Stimulated activated naive CD8-positive, alpha-beta T cell treated with anti-CD3 and anti-CD28 coated beads, Interleukin-15, Interleukin-2, amounts not matched to agents 100 ng/mL and 50 ng/mL, for 24 hours (primary cell): ENCODE measurements around the gene TOM1.

Experiments used
- H3K27ac Mint-ChIP-seq: one replicate; pipeline ENCODE4 v1.8.0; 2021; ENCODE audit warnings: mild to moderate bottlenecking, mixed read lengths
- H3K27me3 Mint-ChIP-seq: one replicate; pipeline ENCODE4 v1.8.0; 2021; ENCODE audit warnings: mixed read lengths
- H3K36me3 Mint-ChIP-seq: one replicate; pipeline ENCODE4 v1.8.0; 2021; ENCODE audit warnings: low read depth, mixed read lengths
- H3K4me1 Mint-ChIP-seq: one replicate; pipeline ENCODE4 v1.8.0; 2021; ENCODE audit warnings: low read depth, mixed read lengths
- H3K4me3 Mint-ChIP-seq: one replicate; pipeline ENCODE4 v1.8.0; 2021; ENCODE audit warnings: mild to moderate bottlenecking, mixed read lengths
- H3K9me3 Mint-ChIP-seq: one replicate; pipeline ENCODE4 v1.8.0; 2021; ENCODE audit warnings: mixed read lengths

The TOM1 gene

GRCh38 chr22:35326854-35327562 is 27.3 kb downstream of the TOM1 start:
- Mint-ChIP-seq H3K9me3 (no peaks in the 10 kb centered on the region), H3K27ac (no peak overlapping the region), H3K36me3 (peaks cover 19% of the 10 kb centered on the region), H3K4me1 (peaks cover 29% of the 10 kb centered on the region), H3K4me3 (no peak overlapping the region), H3K27me3 (no peaks in the 10 kb centered on the region)

- Mint-ChIP-seq H3K4me1 (peaks cover 29% of the 10 kb centered on the region), H3K36me3 (peaks cover 19% of the 10 kb centered on the region), H3K27me3 (no peaks in the 10 kb centered on the region), H3K9me3 (no peaks in the 10 kb centered on the region), H3K27ac (no peak overlapping the region), H3K4me3 (no peak overlapping the region)
These were observed 28.2 kb downstream of the TOM1 start for GRCh38 chr22:35327690-35328471.

GRCh38 chr22:35328472-35328885 is 28.8 kb downstream of the TOM1 start:
- Mint-ChIP-seq H3K36me3 (peaks cover 19% of the 10 kb centered on the region), H3K4me1 (peaks cover 30% of the 10 kb centered on the region), H3K4me3 (no peak overlapping the region), H3K9me3 (no peaks in the 10 kb centered on the region), H3K27ac (no peak overlapping the region), H3K27me3 (no peaks in the 10 kb centered on the region)

GRCh38 chr22:35329114-35329847 is 29.6 kb downstream of the TOM1 start:
- H3K27ac Mint-ChIP-seq = no peak overlapping the region
- no peaks in the 10 kb centered on the region for H3K9me3 Mint-ChIP-seq
- peak overlapping the region; percentile 23 for H3K4me3 Mint-ChIP-seq
- H3K27me3 Mint-ChIP-seq = no peaks in the 10 kb centered on the region
- peaks cover 26% of the 10 kb centered on the region for H3K36me3 Mint-ChIP-seq
- H3K4me1 Mint-ChIP-seq = peaks cover 38% of the 10 kb centered on the region

GRCh38 chr22:35330258-35330861 is 30.7 kb downstream of the TOM1 start:
- H3K9me3 Mint-ChIP-seq = no peaks in the 10 kb centered on the region
- H3K4me1 Mint-ChIP-seq = peaks cover 40% of the 10 kb centered on the region
- peak overlapping the region; percentile 94 for H3K27ac Mint-ChIP-seq
- H3K27me3 Mint-ChIP-seq = no peaks in the 10 kb centered on the region
- peak overlapping the region; percentile 84 for H3K4me3 Mint-ChIP-seq
- H3K36me3 Mint-ChIP-seq = peaks cover 21% of the 10 kb centered on the region

- Mint-ChIP-seq H3K27ac (no peak overlapping the region), H3K9me3 (no peaks in the 10 kb centered on the region), H3K27me3 (no peaks in the 10 kb centered on the region), H3K4me3 (no peak overlapping the region), H3K36me3 (peaks cover 13% of the 10 kb centered on the region), H3K4me1 (peaks cover 40% of the 10 kb centered on the region)
These were observed 32.6 kb downstream of the TOM1 start for GRCh38 chr22:35332278-35332677.

- no peaks in the 10 kb centered on the region for H3K27me3 Mint-ChIP-seq
- H3K9me3 Mint-ChIP-seq = no peaks in the 10 kb centered on the region
- H3K36me3 Mint-ChIP-seq = peaks cover 13% of the 10 kb centered on the region
- peaks cover 39% of the 10 kb centered on the region for H3K4me1 Mint-ChIP-seq
- no peak overlapping the region for H3K4me3 Mint-ChIP-seq
- no peak overlapping the region for H3K27ac Mint-ChIP-seq
These were observed 33.5 kb downstream of the TOM1 start for GRCh38 chr22:35333220-35333619.

- Mint-ChIP-seq H3K36me3 (peaks cover 13% of the 10 kb centered on the region), H3K4me1 (peaks cover 35% of the 10 kb centered on the region), H3K9me3 (no peaks in the 10 kb centered on the region), H3K4me3 (no peak overlapping the region), H3K27me3 (no peaks in the 10 kb centered on the region), H3K27ac (peak overlapping the region; percentile 70)
These were observed 34.3 kb downstream of the TOM1 start for GRCh38 chr22:35334004-35334403.

- H3K27me3 Mint-ChIP-seq = no peaks in the 10 kb centered on the region
- H3K36me3 Mint-ChIP-seq = peaks cover 15% of the 10 kb centered on the region
- H3K9me3 Mint-ChIP-seq = no peaks in the 10 kb centered on the region
- H3K27ac Mint-ChIP-seq = no peak overlapping the region
- peaks cover 21% of the 10 kb centered on the region for H3K4me1 Mint-ChIP-seq
- H3K4me3 Mint-ChIP-seq = no peak overlapping the region
These were observed 35.8 kb downstream of the TOM1 start for GRCh38 chr22:35335468-35335867.

GRCh38 chr22:35335936-35336781 is 36.5 kb downstream of the TOM1 start:
- Mint-ChIP-seq H3K4me1 (peaks cover 14% of the 10 kb centered on the region), H3K27me3 (no peaks in the 10 kb centered on the region), H3K4me3 (no peak overlapping the region), H3K9me3 (no peaks in the 10 kb centered on the region), H3K36me3 (peaks cover 14% of the 10 kb centered on the region), H3K27ac (no peak overlapping the region)

GRCh38 chr22:35337932-35338331 is 38.2 kb downstream of the TOM1 start:
- Mint-ChIP-seq H3K4me1 (peaks cover 12% of the 10 kb centered on the region), H3K36me3 (peaks cover 14% of the 10 kb centered on the region), H3K4me3 (no peak overlapping the region), H3K9me3 (no peaks in the 10 kb centered on the region), H3K27ac (no peak overlapping the region), H3K27me3 (no peaks in the 10 kb centered on the region)

- Mint-ChIP-seq H3K27me3 (no peaks in the 10 kb centered on the region), H3K4me3 (no peak overlapping the region), H3K27ac (no peak overlapping the region), H3K9me3 (no peaks in the 10 kb centered on the region), H3K4me1 (no peaks in the 10 kb centered on the region), H3K36me3 (peaks cover 7% of the 10 kb centered on the region)
These were observed 41.6 kb downstream of the TOM1 start for GRCh38 chr22:35341090-35341874.

- Mint-ChIP-seq H3K36me3 (peaks cover 7% of the 10 kb centered on the region), H3K9me3 (no peaks in the 10 kb centered on the region), H3K4me1 (no peaks in the 10 kb centered on the region), H3K4me3 (no peak overlapping the region), H3K27me3 (no peaks in the 10 kb centered on the region), H3K27ac (no peak overlapping the region)
These were observed 42.7 kb downstream of the TOM1 start for GRCh38 chr22:35342390-35342789.
